ENCODE measurements around the gene GGT6.
A peak's percentile ranks its signal among the peaks of the same experiment; 100 is the strongest.

The GGT6 gene

DNA sequence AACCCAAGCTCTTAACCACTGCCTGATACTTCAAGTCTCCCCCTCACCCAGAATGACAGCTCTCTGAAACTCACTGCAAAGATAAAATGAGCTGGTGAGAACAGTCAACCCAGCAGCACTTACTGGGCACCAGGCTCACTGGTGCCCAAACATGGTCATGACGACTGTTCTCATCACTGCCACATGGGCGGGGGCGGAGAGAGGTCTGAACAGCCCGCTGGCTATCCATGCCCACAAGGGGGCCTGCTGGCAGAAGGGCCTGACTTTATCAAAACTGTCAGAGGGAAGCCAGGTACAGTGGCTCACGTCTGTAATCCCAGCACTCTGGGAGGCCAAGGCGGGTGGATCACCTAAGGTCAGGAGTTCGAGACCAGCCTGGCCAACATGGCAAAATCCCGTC lies 9.2 kb downstream of the GGT6 start:
- DNase-seq (ENCODE audit: low spot score), result peak; percentile 7

- no peak for DNase-seq (ENCODE audit: low spot score)
Measured at GRCh38 chr17:4550534-4551039, 9.8 kb downstream of the GGT6 start.

- DNase-seq (ENCODE audit: low spot score), result no peak
Measured at GRCh38 chr17:4549781-4550533, 10.4 kb downstream of the GGT6 start.

GRCh38 chr17:4548721-4549531 lies 11.5 kb downstream of the GGT6 start:
- no peak for DNase-seq (ENCODE audit: low spot score)

GRCh38 chr17:4548061-4548461 lies 12.3 kb downstream of the GGT6 start:
- no peak for DNase-seq (ENCODE audit: low spot score)

DNA sequence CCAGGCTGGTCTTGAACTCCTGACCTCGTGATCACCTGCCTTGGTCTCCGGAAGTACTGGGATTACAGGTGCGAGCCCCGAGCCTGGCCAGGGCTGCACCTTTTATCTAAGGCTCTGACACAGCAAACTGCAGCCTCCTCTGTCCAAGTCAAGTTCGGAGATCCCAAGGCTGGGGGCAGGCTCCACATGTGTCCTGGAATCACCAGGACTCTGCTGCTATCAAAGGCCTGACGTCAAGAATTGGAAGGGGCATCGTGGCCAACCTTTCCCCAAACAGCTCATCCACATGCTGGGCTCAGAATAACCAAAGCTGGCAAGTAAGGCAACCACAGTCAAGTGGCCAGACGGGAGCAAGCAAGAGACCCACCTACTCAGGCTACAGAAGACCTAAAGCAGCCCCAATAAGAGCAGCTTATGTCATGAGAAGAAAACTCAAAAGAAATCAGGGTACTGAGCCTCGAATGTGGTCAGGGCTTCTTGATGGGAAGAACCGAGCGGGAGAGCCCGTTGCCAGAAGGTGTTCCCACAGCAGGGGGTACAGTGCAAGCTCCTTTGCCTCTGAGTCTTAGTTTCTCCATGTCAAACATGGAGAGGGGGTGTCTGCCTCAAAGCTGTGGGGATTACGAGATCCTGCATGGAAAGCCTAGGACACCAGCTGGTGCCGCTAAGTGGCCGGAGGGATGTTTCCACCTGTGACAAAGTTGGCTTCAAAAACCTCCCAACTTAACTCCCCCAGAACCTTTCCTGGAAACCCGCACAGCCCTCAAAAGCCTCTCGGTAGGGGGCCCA lies 13.1 kb downstream of the GGT6 start:
- no peak for DNase-seq (ENCODE audit: low spot score)

DNA sequence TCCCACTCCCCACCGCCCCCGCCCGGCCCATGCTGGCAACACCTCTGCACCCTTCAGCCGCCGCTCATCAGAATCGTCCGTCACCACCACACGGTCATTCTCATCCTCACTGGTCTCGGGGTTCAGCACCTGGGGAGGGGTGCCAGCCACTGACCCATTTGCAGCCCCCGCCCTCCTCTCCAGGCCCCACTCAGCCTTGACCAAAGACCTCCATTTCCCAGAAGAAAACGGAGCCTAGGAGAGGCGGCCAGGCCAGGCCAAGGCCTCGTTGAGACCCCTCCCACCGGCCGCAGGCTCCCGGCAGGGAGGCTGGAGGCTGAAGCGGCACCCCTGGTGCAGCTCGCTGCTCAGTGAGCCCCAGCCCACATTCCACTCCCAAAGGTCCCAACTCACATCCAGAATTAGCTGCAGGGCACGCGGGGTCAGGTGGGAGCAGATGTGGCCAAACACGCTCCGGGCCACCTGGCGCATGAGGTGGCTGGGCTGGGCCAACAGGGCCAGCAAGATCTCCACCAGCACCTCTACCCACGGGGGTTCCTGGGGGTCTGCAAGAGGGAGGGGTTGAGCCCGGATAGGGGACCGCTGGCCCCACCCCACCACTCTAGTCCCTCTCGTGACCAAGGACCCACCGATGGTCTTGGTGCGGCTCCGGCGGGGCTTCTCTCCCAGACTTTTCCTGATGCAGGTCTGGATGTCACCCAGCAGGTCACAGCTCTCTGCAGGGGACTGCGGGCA lies 15.0 kb downstream of the GGT6 start:
- no peak for DNase-seq (ENCODE audit: low spot score)

- DNase-seq (ENCODE audit: low spot score), result no peak
Measured at GRCh38 chr17:4544951-4545216, 15.5 kb downstream of the GGT6 start.

DNA sequence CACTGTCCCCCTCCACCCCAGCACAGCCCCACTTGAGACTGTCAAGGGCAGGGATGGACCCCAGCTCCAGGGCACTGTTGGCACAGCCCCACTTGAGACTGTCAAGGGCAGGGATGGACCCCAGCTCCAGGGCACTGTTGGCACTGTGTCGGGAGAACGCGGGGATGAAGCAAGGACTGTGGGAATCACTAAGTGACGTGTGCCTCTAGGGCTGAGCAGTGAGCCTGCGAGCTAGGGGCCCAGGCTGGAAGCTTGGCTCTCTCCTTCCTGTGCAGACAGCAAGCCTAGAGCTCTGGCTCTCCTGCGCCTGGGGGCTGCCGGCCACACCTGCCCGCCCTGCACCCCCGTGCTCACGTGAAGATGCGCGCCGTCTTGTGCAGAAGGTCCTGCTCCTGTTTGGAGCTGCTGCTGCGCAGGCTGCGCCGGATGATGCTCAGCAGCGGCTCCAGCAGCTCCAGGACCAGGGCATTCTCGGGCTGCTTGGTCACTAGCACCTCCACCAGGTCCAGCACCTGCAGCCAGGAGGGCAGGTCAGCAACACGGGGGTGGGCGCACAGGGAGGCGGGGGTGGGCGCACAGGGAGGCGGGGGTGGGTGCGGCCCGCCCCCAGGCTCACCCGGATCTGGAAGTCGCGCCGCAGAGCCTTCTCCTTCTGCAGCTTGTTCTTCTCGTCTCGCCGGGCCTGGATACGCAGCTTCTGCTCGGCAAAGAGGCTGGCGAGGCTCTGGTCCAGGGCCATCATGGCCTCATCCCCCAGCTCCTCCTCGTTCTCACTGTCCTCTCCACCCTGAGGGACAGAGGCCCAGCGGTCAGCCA lies 16.0 kb downstream of the GGT6 start:
- no peak for DNase-seq (ENCODE audit: low spot score)

GRCh38 chr17:4543557-4544026 lies 16.8 kb downstream of the GGT6 start:
- DNase-seq (ENCODE audit: low spot score), result no peak

GRCh38 chr17:4542726-4543191 lies 17.6 kb downstream of the GGT6 start:
- no peak for DNase-seq (ENCODE audit: low spot score)

- no peak for DNase-seq (ENCODE audit: low spot score)
Measured at GRCh38 chr17:4542003-4542725, 18.2 kb downstream of the GGT6 start.

DNA sequence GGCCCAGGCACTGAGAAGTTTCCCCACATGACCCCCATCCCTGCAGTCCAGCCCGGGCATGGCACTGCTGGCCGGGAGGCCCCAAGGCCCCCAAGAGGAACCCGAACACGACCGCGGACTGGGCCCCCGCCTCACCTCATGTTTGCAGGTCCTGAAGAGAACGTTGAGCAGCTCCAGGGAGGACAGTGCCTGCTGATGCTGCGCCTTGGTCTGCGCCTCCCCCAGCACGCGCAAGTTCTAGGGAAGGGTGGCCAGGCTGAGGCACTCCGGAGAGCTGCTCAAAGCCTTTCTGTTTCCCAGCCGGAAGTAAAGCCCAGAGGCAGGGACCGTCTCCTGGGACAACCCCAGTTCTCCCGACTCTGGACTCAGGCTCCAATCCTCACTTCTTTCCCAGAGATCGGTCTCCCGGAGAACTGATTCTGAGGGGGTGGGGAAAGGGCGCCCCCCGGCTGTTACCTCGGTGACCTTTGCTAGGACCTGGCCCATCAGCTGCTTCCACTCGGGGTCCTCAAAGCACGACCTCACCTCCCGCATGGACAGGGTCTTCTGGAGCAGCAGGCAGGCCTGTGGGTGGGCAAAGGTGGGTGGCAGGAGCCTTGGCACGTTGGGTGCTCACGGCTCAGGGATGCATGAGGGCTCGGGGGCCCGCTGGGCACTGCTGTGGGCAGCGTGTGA lies 18.9 kb downstream of the GGT6 start:
- DNase-seq (ENCODE audit: low spot score), result no peak

DNA sequence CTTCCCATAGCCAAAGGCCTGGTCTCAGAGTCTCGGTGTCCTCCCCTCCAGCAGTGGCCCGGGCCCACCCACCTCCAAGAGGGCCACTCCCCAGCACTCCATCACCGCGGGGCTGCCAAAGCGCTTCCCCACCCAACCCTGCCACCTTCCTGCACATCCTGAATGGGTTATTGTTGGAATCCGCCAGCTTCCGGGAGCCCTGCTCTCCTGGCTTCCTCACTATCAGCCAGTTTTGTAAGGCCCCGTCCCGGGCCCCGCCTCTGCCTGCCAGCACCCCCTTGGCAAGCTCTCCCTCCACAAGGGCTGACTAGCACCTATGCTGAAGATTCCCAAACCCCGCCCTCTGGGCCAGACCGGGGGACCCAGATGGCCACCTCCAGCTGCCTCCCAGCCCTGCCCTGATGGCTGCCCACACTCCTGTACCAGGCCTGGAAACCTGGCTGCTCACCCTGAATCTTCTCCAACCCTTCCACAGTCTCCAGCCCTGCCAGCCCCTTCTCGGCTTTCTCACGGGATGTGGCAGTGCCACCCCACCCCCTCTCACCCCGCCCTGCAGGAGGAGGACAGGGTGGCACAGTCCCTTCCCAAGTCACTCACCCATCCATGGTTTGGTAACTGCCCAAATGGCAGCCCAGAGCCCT lies 19.6 kb downstream of the GGT6 start:
- no peak for DNase-seq (ENCODE audit: low spot score)

GRCh38 chr17:4540224-4540651 lies 20.1 kb downstream of the GGT6 start:
- DNase-seq (ENCODE audit: low spot score), result no peak

GRCh38 chr17:4539576-4540223 lies 20.7 kb downstream of the GGT6 start:
- no peak for DNase-seq (ENCODE audit: low spot score)

- DNase-seq (ENCODE audit: low spot score), result no peak
Measured at GRCh38 chr17:4539025-4539424, 21.4 kb downstream of the GGT6 start.

- no peak for DNase-seq (ENCODE audit: low spot score)
Measured at GRCh38 chr17:4538236-4539002, 22.0 kb downstream of the GGT6 start.

Measured in hematopoietic multipotent progenitor cell treated with erythropoietin and hydrocortisone succinate and interleukin-3 and kit ligand, for 15 days (in vitro differentiated cells).